PC-3 (cell line): ENCODE results near the gene FAM131A.

ENCODE experiments used
- CTCF ChIP-seq: fragments of 300-600 bp; sonication (generic); conservative IDR thresholded peaks from 2 replicates; pipeline ENCODE4 v1.5.1; 2017; ENCODE audit warnings: antibody characterized with exemption, low read depth, mild to moderate bottlenecking, low read length
- EZH2 ChIP-seq: fragments of 300-600 bp; sonication (generic); IDR thresholded peaks from one replicate; pipeline ENCODE4 v1.6.1; 2017; ENCODE audit warnings: antibody characterized with exemption, mild to moderate bottlenecking, low read length; ENCODE audit not compliant: unreplicated experiment

GRCh38 chr3:184350618-184351017 is 13.2 kb downstream of the FAM131A start:
- TF ChIP-seq CTCF = no peak
- no peak for TF ChIP-seq EZH2
